ENCODE measurements around the gene SLC23A2.
"Not testable (repeated sequence)": the region's sequence is repeated elsewhere in the genome, so short reads cannot be mapped to it uniquely, and the experiment has no call there.

Gene SLC23A2

DNA sequence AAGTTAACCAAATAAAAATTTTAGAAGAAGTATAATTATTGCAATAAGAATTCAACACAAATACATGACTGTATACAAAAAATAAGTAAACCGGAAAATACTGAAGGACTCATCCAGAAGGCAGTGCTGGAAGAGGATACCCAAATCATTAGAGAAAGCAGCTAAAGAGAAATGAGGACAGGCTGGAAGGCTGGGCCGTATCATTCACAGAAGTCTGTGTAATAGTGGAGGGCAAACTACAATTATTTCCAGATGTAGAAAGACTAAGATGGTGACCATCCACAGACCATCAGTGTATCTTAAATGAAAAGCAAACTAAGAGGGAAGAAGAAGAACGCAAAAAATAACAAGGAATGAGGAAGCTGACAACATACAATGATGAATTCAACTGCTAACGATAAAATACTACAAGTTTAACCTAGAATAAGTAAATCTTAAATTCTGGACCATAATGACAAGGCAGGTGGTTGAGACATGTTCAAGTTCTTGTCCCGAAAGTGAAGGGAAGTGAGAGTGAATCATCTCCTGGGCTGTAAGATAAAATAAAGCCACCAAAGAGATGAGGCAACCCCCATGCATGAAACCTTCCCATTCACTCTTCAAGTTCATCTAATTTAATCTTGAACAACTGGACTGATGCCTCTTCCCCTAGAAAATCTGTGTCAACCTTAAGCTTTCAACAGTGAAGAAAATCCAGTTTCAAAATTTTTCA lies 71.5 kb downstream of the SLC23A2 start:
- DNase-seq: no peak

DNA sequence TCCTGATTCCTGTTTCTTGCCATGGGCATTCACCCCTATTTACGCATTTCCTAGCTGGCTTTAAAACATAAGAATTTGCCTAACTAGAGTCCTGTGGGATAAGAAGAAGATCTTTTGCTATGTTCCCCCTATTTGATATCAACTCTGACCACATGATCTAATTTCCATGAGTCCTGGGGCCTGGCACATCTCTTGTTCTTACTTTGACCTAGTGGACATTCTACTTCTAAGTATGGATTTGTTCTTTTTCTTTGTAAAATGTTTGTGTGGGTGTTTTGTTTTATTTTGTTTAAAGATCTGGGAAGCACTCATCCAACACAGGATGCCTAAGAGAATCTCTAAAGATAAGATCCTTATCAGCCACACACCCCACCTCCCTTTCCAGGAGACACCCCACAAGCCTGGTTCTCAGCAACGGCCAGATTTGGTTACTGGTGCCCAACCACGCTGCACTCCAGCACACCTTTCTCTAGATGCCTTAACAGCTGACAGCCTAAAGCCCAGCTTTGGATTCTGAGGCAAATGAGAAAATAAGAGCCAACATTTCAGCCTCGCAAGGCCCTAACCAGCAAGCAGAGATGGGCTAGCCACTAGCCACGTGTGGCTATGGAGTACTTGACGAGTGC lies 74.7 kb downstream of the SLC23A2 start:
- no peak for DNase-seq

DNA sequence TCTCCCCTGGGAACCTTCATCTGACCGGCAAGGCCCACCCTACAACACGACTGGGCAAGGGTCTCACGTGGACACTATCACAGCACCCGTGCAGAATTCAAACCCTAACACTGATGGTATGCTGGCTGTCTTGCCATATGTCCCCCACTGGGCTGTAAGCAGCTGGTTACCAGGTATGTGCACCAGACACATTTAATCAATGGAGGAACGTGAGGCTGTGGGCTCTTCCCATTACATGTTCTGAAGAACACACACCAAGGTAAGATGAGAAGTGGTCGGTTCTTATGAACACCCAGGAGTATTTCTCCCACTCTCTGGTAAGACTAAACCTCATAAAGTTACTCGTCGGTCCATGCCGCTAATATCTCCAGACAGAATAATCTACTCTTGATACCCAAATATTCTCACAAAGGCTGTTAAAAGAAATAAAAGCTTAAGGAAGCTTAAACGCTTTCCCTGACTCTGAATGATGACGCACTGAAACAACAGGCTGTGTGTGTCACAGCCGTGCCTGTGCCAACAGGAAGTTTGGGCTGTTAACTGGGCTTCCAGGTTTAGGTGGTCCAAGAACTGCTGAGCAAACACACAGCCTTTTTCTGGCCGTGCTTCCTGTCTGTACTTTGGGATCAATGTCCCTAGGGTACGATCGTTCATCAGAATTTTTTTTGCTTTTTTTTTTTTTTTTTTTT lies 75.3 kb downstream of the SLC23A2 start:
- no peak for DNase-seq

DNA sequence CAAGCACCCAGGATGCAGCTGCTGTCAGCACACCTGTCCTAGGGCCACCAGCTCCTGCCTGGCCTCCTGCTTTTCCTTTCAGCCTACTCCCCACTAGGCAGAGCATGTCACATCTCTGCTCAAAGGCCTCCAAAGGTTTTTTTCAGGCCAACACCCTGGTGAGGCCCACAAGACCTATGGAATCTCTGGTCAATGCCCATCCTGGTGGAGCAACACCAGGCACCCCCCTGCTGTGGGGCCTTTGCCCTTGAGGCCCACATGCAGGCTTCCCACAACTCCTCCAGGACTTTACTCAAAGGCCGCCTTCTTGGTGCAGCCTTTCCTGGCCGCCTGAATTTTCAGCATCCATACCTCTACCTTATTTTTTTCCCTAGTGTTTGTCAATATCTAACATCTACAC lies 76.9 kb downstream of the SLC23A2 start:
- DNase-seq: no peak

DNA sequence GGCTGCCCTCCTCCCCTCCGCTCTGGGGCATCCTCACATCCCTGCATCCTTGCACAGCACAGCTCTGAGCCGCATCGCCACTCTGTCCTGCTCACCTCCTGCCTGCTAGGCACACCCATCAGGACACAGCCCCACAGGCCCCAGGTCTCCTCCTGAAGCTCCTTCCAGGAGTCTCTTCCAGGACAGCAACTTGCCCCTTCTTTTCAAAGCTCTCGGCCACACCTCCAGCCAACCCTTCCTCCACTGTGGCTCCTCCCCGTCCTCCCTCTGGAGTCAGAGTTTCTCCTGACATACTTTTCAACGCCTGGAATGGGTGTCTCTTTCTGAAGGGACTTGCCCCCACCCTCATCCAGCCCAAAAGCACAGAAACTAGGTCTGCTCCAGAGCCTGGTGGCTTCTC lies 77.3 kb downstream of the SLC23A2 start:
- DNase-seq: no peak

DNA sequence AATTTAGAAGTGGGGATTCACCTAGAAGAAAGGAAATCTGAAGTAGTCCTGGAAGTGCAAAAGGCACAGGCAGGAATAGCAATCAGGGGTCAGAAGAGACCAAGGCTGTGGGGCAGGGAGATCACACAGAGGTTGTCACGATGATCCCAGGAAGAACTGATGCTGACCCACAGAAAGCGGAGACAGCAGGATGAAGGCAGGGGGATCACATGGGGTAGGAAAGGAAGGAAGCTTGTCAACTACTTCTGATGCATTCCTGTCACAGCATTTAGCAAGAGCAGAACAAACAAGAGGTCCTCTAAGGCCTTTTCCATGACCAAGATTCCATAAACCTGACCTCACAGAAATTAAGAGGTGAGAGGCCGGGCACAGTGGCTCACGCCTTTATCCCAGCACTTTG lies 79.1 kb downstream of the SLC23A2 start:
- no peak for DNase-seq

DNA sequence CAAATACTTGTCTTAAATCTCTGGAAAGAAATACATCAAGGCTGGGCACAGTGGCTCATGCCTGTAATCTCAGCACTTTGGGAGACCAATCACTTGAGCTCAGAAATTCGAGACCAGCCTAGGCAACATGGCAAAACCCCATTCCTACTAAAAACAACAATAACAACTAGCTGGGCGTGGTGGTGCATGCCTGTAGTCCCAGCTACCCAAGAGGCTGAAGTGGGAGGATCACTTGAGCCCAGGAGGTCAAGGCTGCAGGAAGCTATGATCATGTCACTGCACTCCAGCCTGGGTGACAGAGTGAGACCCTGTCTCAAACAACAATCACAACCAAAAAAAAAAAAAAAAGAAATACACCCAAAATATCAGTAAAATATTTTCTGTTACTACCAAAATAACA lies 80.0 kb downstream of the SLC23A2 start:
- not testable (repeated sequence) for DNase-seq

DNA sequence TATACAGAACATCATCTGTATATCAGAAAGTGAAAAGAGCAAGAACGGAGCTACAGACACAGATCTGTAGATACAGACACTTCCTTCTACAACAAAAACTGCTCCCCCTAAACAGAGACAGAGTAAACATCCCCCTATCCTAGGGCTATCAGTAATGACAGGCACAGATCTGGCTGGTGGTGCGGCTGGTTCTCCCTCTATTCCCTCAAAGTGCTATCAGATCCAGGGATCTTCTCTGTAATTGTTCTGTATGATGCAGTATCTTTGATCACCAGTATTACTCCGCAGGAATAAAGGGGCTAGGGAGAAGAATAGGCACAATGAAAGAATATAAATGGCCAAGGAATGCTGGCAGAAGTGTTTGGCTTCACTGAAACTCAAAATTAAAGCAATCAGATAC lies 80.7 kb downstream of the SLC23A2 start:
- no peak for DNase-seq

DNA sequence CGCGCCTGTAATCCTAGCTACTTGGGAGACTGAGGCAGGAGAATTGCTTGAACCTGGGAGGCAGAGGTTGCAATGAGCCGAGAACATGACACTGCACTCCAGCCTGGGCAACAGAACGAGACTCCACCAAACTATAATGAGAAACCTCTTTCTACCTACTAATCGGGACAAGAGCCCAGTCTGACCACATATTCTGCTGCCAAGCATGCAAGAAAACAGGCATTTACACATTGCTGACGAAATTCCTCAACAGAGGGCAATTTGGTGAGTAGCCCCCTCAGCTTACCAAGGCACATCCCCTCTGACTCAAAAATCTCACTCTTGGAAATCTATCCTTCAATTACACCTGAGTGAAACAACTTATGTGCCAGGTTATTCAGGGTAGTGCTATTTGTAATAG lies 81.2 kb downstream of the SLC23A2 start:
- DNase-seq: no peak

DNA sequence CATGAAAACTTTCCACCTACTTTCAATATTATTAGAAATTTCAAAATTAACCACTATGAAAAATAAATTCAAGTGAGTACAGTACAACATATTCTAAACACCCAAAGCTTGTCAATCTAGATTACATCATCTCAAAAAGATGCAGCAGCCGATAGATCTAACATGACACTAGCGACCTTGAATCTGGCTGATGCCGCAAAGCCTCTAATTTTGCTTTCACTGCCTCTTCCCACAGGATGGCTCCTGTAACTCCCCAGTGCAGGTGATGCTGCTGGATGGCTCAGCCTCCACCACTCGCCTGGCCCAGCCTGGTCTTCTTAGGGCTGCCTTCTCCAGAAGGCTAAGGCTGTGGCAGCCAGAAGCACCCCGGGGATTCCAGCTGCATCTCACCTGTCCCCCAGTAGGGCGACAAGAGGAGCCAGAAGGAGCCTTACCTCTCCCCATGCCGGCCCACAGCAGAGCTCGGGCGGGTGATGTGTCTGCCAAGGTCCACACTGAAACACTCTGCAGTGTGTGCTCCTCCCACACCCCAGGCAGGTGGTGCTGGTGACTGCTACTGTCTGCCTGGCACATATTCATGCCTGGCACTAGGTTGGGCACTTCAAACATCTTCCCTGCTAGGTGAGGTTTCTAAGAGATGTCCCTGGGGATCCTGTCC lies 82.1 kb downstream of the SLC23A2 start:
- no peak for DNase-seq

DNA sequence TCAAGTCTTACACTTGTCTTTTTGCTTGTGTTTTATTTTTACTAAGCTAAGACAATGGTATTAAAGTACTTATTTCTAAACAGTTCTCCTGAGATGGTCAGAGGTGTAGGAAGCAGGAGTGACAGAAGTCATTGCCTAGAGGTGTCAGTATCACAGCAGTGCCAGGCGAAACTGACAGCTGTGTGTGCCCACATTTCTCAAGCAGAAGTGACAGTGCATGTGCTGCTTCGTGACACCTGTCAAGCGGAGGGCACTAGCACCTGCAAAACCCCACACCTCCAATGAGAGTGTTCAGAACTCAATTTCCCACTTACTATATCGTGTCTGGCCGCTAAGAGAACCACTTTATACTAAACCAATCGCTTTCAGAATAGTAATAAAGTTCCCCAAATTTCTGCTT lies 82.8 kb downstream of the SLC23A2 start:
- no peak for DNase-seq

DNA sequence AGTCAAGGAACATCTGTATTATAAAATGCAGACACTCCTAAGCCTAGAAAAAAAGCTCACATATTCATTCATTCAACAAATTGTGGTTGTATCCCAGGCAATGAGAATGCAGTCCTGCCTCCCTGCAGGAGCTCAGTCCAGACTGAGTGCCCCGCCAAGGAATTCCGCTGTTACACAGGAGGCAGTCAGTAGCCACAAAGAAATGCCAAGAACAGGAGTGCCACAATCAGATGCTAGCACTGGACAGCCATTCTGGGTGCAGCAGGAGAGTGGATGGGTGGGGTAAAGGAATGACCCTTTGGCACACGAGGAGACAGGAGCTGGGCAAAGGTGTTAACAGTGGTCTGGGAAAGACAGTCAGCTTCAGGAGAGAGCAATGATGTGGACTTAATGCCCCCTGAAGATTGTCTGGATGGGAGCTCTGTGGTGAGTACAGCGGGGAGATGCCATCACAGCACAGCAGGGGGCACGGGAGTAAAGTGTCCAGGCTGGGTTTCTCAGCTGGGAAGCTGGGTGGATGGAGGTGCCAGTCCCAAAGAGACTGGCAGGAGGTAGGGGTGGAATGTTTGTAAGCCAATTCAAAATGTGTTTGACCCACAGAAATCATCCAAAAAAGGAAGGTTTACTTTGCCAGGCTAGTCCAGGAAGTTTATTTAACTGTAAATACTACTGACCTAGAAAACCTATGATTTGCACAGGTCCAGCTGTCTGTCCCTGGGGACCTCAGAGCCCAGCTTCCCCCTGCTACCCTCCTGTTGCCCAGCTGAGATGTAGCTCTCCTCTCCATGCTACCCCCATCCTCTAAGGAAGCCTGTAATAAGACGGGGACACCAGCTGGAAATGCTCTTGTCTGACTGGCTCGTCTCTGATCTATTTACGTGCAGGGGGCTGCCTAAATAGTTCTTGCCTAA lies 84.1 kb downstream of the SLC23A2 start:
- no peak for DNase-seq

DNA sequence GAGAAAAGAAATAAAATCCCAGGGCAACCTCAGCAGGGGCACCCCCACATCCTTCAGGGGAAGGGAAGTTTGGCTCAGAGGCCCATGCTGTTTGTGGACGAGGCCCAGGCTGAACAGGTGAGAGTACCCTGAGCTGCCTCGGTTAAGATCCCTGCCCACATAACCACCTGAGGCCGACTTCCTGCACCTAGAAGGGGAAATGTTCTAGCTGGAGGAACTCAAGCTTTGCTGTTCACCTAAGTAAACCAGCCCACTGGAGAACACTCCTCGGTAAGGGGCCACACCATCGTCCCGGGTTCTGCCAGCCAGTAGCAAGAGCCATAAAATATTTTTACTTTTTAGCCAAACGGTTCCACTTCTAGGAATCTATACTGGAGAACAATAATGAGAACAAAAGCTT lies 88.2 kb downstream of the SLC23A2 start:
- no peak for DNase-seq

DNA sequence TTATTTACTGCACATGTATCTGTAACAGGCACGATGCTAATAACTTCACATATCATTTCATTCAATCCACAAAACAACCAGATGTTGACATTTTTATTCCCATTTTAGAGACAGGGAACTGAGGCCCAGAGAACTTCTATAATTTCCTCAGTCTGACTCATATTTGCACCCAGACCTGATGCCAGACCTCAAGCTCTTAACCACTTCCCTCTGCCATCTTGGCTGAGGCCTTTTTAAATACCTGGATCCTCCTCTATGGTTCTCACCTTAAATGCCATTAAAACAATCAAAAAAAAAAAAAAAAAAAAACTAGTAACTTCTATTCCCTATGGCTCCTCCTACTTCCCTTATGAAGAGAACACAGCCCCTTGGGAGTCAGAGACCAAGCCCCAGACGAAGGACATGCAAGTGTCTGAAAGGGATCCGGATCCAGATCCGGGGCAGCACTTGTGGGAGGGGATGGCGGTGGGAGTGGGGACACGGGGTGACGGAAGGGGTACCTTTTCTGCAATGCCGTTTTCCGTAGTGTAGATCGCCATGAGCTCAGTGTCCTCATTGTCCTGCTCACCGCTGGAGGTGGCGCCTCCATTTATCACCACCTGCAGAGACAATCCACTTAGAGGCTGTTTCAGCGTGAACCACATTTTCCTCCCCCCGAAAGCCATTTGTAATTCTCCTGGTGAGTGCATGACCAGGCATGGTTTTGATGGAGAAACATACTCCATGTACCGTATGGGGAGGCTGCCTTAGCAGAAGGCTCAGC lies 88.7 kb downstream of the SLC23A2 start:
- DNase-seq: no peak

DNA sequence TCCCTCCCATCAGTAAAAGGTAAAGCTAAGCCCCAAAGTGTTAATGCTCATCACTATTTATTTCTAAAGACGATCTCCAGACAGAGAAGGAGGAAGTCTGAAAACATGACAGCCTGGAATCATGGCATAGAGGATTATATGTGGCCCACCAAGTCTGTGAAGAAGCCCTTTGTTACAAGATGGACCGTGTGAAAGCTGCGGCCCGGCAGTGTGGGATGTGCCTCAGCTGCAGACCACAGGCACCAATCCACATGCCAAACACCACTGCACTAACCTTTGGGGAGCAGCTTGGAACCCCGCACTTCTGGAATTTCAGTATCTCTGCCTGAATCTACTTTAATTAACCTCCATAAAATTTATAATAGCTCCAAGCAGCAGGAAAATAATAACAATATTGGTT lies 90.4 kb downstream of the SLC23A2 start:
- no peak for DNase-seq

DNA sequence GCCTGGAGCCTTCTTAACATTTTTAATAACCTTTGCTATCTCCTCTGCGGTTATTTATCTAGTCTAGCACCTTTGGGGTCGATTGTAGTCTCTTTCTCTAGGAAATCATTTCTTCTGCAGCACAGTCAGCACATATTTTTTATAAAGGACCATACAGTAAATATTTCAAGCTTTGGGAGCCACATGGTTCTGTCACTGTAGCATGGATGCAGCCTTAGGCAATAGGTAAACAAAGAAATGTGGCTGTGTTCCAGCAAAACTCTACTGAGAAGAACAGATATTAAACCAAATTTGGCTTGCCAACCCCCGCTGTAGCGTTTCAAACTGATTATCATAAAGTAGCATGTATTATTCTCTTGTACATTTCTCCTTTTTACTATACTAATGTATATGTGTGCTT lies 95.7 kb downstream of the SLC23A2 start:
- no peak for DNase-seq

DNA sequence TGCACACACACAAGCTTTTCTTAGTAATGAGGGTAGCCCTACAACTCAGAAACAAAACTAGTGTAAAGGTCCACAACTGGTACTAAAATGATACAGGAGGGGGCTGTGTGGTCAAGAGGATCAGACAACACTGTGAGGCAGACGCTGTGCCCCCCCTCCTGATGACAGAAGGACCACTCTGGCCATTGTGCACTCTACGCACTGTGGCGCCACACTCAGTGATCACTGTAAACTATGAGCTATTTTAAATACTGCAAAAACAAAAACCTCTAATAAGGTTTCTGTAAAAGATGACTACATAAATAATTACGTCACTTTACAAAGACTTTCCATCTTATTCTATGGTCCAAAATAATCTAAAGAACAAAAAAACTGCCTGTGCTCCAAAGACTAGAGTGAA lies 96.1 kb downstream of the SLC23A2 start:
- DNase-seq: no peak

DNA sequence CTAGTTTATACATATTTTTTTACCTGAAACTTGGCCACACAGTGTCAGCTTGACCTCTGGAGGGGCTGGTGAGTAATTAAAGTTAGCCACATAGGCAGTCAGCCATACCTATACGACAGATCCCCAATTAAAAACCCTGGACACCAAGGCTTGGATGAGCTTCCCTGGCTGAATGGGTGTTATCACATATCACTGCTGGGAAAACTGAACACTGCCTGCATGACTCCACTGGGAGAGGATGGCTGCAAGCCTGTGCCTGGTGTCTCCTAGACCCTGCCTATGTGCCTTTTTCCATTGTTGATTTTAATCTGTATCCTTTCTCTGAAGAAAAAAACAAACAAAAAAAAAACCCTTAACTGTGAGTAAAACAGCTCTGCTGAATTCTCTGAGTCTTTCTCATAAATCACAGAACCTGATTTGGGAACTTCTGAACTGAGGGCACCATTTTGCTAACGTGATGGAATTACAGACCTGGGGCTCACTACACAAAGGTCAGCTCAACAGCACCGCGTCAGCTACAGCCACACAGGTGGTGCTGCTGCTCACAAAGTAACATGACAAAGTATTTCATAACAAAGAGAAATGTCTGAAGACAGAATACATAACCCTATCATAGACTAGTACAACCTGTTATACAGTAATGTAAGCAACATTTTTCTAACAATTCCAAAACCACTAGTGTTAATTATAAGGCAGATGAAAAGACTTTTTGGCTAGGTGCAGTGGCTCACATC lies 97.0 kb downstream of the SLC23A2 start:
- no peak for DNase-seq

DNA sequence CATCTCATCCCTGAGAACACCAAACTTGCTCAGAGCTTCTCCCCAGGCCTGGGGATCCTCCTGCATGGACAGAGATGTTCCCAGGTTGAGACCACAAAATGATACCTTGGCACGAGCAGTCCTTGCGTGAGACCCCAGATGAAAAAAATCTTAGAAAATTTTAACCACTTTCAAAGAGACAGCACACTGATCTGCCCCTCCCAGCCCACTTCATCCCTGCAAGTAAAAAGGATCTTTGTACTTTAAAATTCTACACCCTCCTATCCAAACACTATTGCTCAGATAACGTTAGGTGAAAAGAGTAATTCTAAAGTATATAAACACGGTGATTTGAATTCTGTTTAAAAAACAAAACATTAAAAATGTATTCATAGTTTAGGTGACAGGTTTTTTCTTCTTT lies 98.5 kb downstream of the SLC23A2 start:
- no peak for DNase-seq

DNA sequence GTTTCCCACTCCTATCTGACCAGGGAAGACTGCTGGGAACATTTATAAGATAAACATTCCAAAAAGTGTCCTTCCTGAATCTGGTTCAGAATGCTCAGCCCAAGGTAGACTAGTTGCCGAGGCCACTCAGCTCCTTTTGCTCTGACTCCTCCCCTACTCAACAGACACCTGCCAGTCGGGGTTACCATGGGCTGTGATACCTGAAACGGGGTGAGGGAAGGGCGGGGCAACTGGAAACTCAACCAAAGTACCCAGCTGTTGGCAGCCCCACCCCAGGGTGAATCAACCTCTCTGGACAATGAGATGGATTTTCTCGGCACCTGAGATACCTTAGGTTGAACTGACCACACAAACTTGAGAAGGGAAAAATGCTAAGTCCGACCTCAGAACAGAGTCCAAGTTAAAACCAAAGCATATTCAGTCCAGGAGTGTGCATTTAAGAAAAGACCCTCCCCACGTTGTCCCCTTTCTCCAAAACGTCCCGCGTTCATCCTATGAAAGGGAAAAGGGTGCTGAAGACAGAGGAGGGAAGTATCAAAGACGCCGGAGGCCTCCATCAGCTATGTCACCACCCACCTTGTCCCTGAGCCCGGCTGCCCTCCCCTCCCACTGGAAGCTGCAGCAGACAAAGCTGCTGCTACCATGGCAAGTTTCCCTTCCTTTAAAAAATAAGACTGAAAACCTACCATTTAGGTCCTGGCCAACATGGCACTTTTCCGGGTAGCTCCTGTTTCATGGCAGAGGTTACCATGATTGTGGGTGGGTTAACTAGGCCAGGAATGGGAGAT lies 100.1 kb downstream of the SLC23A2 start:
- DNase-seq: no peak
